ENCODE measurements around the gene NTRK2.

DNA sequence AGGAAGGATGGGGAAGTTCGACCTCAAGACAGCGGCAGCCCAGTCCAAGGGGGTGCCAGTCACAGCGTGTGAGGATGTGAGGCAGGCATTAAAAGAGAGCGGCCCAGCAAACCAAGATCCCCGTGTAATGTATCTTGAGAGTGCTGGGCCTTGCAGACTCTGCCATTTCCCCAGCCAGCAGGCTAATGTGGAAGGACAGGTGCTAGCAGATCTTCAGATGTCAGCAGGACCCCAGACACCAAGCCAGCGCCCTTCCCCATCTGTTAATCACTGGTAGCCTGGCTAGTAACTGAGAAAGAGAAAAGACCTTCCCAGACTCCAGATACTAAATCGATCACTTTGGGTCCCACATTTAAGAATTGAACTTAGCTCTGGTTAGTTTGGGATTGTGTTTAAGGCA lies 62.2 kb downstream of the NTRK2 start:
- TF ChIP-seq POLR2A (IDR thresholded peaks at IDR 0.05; ENCODE audit: low read depth, low read length) (no peak), POLR2AphosphoS5 (IDR thresholded peaks at IDR 0.05; ENCODE audit: low read depth, low read length) (no peak)

All from GM12891 (cell line).